ENCODE measurements around the gene DSTN.

- TF ChIP-seq CTCF (IDR thresholded peaks at IDR 0.05), result no peak
- no peak for TF ChIP-seq POLR2A (IDR thresholded peaks at IDR 0.05)
Observed at GRCh38 chr20:17542481-17542880, 27.4 kb upstream of the DSTN start.
